AML-193 (cell line): ENCODE results near the gene WNT8B.
A peak's percentile ranks its signal among the peaks of the same experiment; 100 is the strongest.

Experiments used
- DNase-seq, 2 experiments: peaks; one replicate each; lab custom pipeline; 2025; lab: John Stamatoyannopoulos, UW

Gene WNT8B

GRCh38 chr10:100462709-100463108 is at the start of gene WNT8B:
Gene WNT8B (plus strand): TSS chr10:100463009. CDS start chr10:100463169, 160 bp downstream.
- no peak for DNase-seq

GRCh38 chr10:100413173-100413572 is 49.6 kb upstream of the WNT8B start:
- no peak for DNase-seq

GRCh38 chr10:100419911-100420449 is 42.8 kb upstream of the WNT8B start:
- peak; percentile 27 to 37 for DNase-seq

- DNase-seq, result no peak
Measured at GRCh38 chr10:100427374-100427773, 35.4 kb upstream of the WNT8B start.

- DNase-seq, result peak; percentile 88 to 93
Measured at GRCh38 chr10:100433253-100434240, 29.3 kb upstream of the WNT8B start.

GRCh38 chr10:100436255-100436654 is 26.6 kb upstream of the WNT8B start:
- DNase-seq, result no peak

- DNase-seq, result no peak
Measured at GRCh38 chr10:100438674-100439315, 24.0 kb upstream of the WNT8B start.

- no peak for DNase-seq
Measured at GRCh38 chr10:100442548-100442947, 20.3 kb upstream of the WNT8B start.

GRCh38 chr10:100446130-100446761 is 16.6 kb upstream of the WNT8B start:
- no peak for DNase-seq

- DNase-seq, result no peak
Measured at GRCh38 chr10:100447663-100448062, 15.1 kb upstream of the WNT8B start.

GRCh38 chr10:100448951-100449350 is 13.9 kb upstream of the WNT8B start:
- DNase-seq, result no peak

GRCh38 chr10:100468322-100468721 is 5.5 kb downstream of the WNT8B start:
- no peak for DNase-seq

- DNase-seq, result no peak
Measured at GRCh38 chr10:100468978-100469377, 6.2 kb downstream of the WNT8B start.

GRCh38 chr10:100469756-100470155 is 6.9 kb downstream of the WNT8B start:
- DNase-seq, result no peak

GRCh38 chr10:100470367-100470766 is 7.6 kb downstream of the WNT8B start:
- DNase-seq, result no peak

- no peak for DNase-seq
Measured at GRCh38 chr10:100477970-100478369, 15.2 kb downstream of the WNT8B start.

GRCh38 chr10:100479037-100479436 is 16.2 kb downstream of the WNT8B start:
- no peak for DNase-seq

GRCh38 chr10:100480002-100480401 is 17.2 kb downstream of the WNT8B start:
- DNase-seq, result no peak

- peak; percentile 70 to 76 for DNase-seq
Measured at GRCh38 chr10:100481462-100482081, 18.8 kb downstream of the WNT8B start.

- peak; percentile 24 to 28 for DNase-seq
Measured at GRCh38 chr10:100482181-100482833, 19.5 kb downstream of the WNT8B start.

- DNase-seq, result no peak
Measured at GRCh38 chr10:100482834-100483185, 20.0 kb downstream of the WNT8B start.
